ENCODE data around the gene COPZ2. TPM values are rescaled to one million over a fixed set of nuclear protein-coding genes. Genes with fewer than 3 reads are reported as not detected.

The COPZ2 gene
- total RNA-seq, 1 experiment from 2014 or later = 0.32 TPM

- H3K27me3 ChIP-seq = no peaks in the 10 kb centered on the region
These were observed 55.4 kb downstream of the COPZ2 start for GRCh38 chr17:47982091-47982617.

GRCh38 chr17:47981462-47981861, 56.1 kb downstream of the COPZ2 start:
- no peak for DNase-seq
- Histone ChIP-seq H3K4me3 (no peak overlapping the region), H3K36me3 (peaks cover 24% of the 10 kb centered on the region), H3K4me1 (peaks cover 9% of the 10 kb centered on the region; the same call in 1 of the 2 replicates), H3K9me3 (replicated peaks) (no peaks in the 10 kb centered on the region), H3K27ac (no peak overlapping the region), H3K27me3 (no peaks in the 10 kb centered on the region)

More at GRCh38 chr17:47982091-47982617, 55.4 kb downstream of the COPZ2 start:
- Histone ChIP-seq H3K9me3 (replicated peaks) (no peaks in the 10 kb centered on the region), H3K36me3 (peaks cover 24% of the 10 kb centered on the region), H3K4me1 (peaks cover 12% of the 10 kb centered on the region), H3K27ac (no peak overlapping the region), H3K4me3 (no peak overlapping the region)
- DNase-seq = no peak

GRCh38 chr17:47980541-47980940, 57.1 kb downstream of the COPZ2 start:
- DNase-seq = no peak
- H3K27ac ChIP-seq = no peak overlapping the region
- H3K4me3 ChIP-seq = no peak overlapping the region
- H3K9me3 ChIP-seq (replicated peaks) = no peaks in the 10 kb centered on the region
- peaks cover 9% of the 10 kb centered on the region; the same call in 1 of the 2 replicates for H3K4me1 ChIP-seq
- H3K27me3 ChIP-seq = no peaks in the 10 kb centered on the region
- H3K36me3 ChIP-seq = peaks cover 24% of the 10 kb centered on the region

GRCh38 chr17:47978324-47978723, 59.3 kb downstream of the COPZ2 start:
- Histone ChIP-seq H3K4me3 (no peak overlapping the region), H3K27me3 (no peaks in the 10 kb centered on the region), H3K36me3 (peaks cover 24% of the 10 kb centered on the region), H3K9me3 (replicated peaks) (no peaks in the 10 kb centered on the region), H3K27ac (no peak overlapping the region), H3K4me1 (peaks cover 3% of the 10 kb centered on the region; the same call in 1 of the 2 replicates)
- peak; percentile 73 to 85 for DNase-seq

Other genes with a start within 250 kb of the COPZ2 start
- 8.3 and 10.5 TPM in 2 replicates for gene OSBPL7, start 216.0 kb downstream of the COPZ2 start, total RNA-seq (2014; rRNA removed; shearing (Covaris generic))
- gene MRPL10, start 206.3 kb downstream of the COPZ2 start, total RNA-seq (2014; rRNA removed; shearing (Covaris generic)) = 45.1 and 46.7 TPM in 2 replicates
- 0.18 and 0.34 TPM in 2 replicates for gene LRRC46, start 206.1 kb downstream of the COPZ2 start, total RNA-seq (2014; rRNA removed; shearing (Covaris generic))
- 8.0 and 12.9 TPM in 2 replicates for gene SCRN2, start 196.5 kb downstream of the COPZ2 start, total RNA-seq (2014; rRNA removed; shearing (Covaris generic))
- gene SP6, start 186.6 kb downstream of the COPZ2 start, total RNA-seq (2014; rRNA removed; shearing (Covaris generic)) = not detected in 2 replicates
- gene SP2, start 141.6 kb downstream of the COPZ2 start, total RNA-seq (2014; rRNA removed; shearing (Covaris generic)) = 3.7 and 3.9 TPM in 2 replicates
- gene PNPO, start 96.2 kb downstream of the COPZ2 start, total RNA-seq (2014; rRNA removed; shearing (Covaris generic)) = 9.7 and 10.4 TPM in 2 replicates
- not detected in 2 replicates for gene PRR15L, start 79.9 kb downstream of the COPZ2 start, total RNA-seq (2014; rRNA removed; shearing (Covaris generic))
- gene CDK5RAP3, start 66.7 kb downstream of the COPZ2 start, total RNA-seq (2014; rRNA removed; shearing (Covaris generic)) = 47.0 and 64.2 TPM in 2 replicates
- gene NFE2L1, start 10.6 kb upstream of the COPZ2 start, total RNA-seq (2014; rRNA removed; shearing (Covaris generic)) = 75.1 and 78.1 TPM in 2 replicates
- 148 and 149 TPM in 2 replicates for gene CBX1, start 63.7 kb upstream of the COPZ2 start, total RNA-seq (2014; rRNA removed; shearing (Covaris generic))
- gene SNX11, start 70.0 kb upstream of the COPZ2 start, total RNA-seq (2014; rRNA removed; shearing (Covaris generic)) = 15.3 and 16.1 TPM in 2 replicates